Measurements from ENCODE around the gene DROSHA. TPM values are rescaled to one million over a fixed set of nuclear protein-coding genes. Genes with fewer than 3 reads are reported as not detected.

The DROSHA gene
- total RNA-seq, 1 experiment from 2014 or later = 106 TPM

DNA sequence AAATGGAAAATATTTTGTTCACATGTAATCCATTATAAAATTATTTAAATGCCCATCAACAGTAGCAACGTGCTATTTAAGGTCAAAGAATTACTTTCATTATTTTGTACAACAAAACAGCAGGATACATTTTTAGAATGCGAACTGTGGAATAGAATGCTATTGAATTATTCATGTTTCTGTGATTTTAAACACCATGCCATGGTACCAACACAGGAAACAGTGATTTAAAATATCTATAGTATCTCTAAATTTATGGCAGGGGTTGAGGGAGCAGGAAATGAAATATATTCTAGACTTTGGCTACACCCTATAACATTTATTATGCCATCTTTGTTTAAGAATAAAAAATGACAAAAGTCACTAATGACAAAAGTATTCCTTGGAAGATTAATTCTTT, 62.4 kb downstream of the DROSHA start:
- Mint-ChIP-seq H3K4me3 (no peak overlapping the region), H3K27me3 (ENCODE audit: low read depth) (no peaks in the 10 kb centered on the region), H3K27ac (no peak overlapping the region), H3K4me1 (peaks cover 0 to 4% of the 10 kb centered on the region in 2 experiments; a peak in 1 of 4 replicates), H3K9me3 (peaks cover 0 to 2% of the 10 kb centered on the region in 2 experiments; a peak in 2 of 5 replicates), H3K36me3 (ENCODE audit: insufficient read depth in 1 of 3, low read depth in 3 of 3) (peaks cover 29 to 54% (median 29%) of the 10 kb centered on the region in 3 experiments)
- H2AK5ac ChIP-seq (ENCODE audit: insufficient read length, low read length) = no peak overlapping the region
- H4K8ac ChIP-seq (replicated peaks; ENCODE audit: insufficient read length, low read depth, low read length) = no peak overlapping the region
- H3K4me2 ChIP-seq (ENCODE audit: insufficient read depth, insufficient read length, low read length) = no peak overlapping the region
- H3T11ph ChIP-seq (ENCODE audit: low read length) = no peak overlapping the region
- no peak overlapping the region for H3K14ac ChIP-seq (ENCODE audit: insufficient read depth, low read length)
- no peak overlapping the region for H2BK15ac ChIP-seq (ENCODE audit: low read depth, low read length)
- no peak overlapping the region for H3K18ac ChIP-seq (ENCODE audit: insufficient read length, low read depth, low read length)
- no peak overlapping the region for H2BK120ac ChIP-seq (ENCODE audit: low read depth, low read length, poor library complexity, severe bottlenecking)
- no peaks in the 10 kb centered on the region for H3K79me2 ChIP-seq (ENCODE audit: insufficient read depth, low read length)
- WGBS (ENCODE audit: extremely low coverage, insufficient read length, low lambda C conversion rate) = no CpG with 5 or more reads among the region's 2 CpGs
- no peak overlapping the region for H4K91ac ChIP-seq (ENCODE audit: insufficient read length, low read depth, low read length)
- no peak overlapping the region for H3K27ac ChIP-seq (ENCODE audit: insufficient read length, low read depth, low read length)
- H3K4ac ChIP-seq (ENCODE audit: low read depth, low read length) = no peak overlapping the region
- H2AFZ ChIP-seq (ENCODE audit: low read length) = no peak overlapping the region
- H3K27me3 ChIP-seq (ENCODE audit: insufficient read depth, low read length) = no peaks in the 10 kb centered on the region
- H2BK20ac ChIP-seq (ENCODE audit: low read depth, low read length, poor library complexity, severe bottlenecking) = no peak overlapping the region
- no peak overlapping the region for H4K5ac ChIP-seq (ENCODE audit: insufficient read length, low read depth, low read length)
- TF ChIP-seq CTCF (conservative IDR thresholded peaks at IDR 0.05) = no peak
- no peak overlapping the region for H2BK5ac ChIP-seq (ENCODE audit: insufficient read length, low read length)
- no peak overlapping the region for H3K23ac ChIP-seq (ENCODE audit: insufficient read length, low read depth, low read length)
- no peak overlapping the region for H3K9ac ChIP-seq (ENCODE audit: extremely low read depth, insufficient read length, low read length)
- H3K23me2 ChIP-seq (ENCODE audit: insufficient read length, low read depth, low read length, poor library complexity, severe bottlenecking) = no peaks in the 10 kb centered on the region
- H3K56ac ChIP-seq (ENCODE audit: insufficient read length, low read depth, low read length) = no peak overlapping the region
- no peak for DNase-seq
- no peaks in the 10 kb centered on the region for H3K79me1 ChIP-seq (ENCODE audit: insufficient read depth, low read depth, low read length, poor library complexity, severe bottlenecking)
- no peaks in the 10 kb centered on the region for H4K20me1 ChIP-seq (ENCODE audit: control insufficient read depth, insufficient read depth, insufficient read length)
- no peaks in the 10 kb centered on the region for H3K9me3 ChIP-seq (ENCODE audit: control insufficient read depth, low read depth, low read length)
- no peak overlapping the region for H2BK12ac ChIP-seq (ENCODE audit: insufficient read length, low read depth, low read length)
- peaks cover 4% of the 10 kb centered on the region; the same call in 1 of the 2 replicates for H3K4me1 ChIP-seq (ENCODE audit: insufficient read depth, low read length)

Data from H9 (cell line).